ENCODE results near the gene GMFB.
A peak's percentile ranks its signal among the peaks of the same experiment; 100 is the strongest.
"Not testable (repeated sequence)": the region's sequence is repeated elsewhere in the genome, so short reads cannot be mapped to it uniquely, and the experiment has no call there.

Gene GMFB

DNA sequence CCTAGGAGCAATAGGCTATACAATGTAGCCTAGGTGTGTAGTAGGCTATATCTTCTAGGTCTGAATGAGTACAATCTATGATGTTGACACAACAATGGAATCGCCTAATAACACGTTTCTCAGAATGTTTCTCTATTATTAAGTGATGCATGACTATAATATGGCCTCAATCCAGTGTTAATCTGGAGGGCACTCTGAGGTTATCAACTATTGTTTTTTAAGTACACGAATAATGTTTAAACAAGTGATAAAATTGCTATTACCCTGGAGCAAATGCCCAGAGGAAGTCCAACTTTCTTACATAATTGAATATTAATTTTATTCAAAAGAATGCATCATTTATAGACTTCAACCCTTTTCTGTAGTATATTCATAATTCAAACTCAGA, 31.2 kb downstream of the GMFB start:
- no peak for DNase-seq

DNA sequence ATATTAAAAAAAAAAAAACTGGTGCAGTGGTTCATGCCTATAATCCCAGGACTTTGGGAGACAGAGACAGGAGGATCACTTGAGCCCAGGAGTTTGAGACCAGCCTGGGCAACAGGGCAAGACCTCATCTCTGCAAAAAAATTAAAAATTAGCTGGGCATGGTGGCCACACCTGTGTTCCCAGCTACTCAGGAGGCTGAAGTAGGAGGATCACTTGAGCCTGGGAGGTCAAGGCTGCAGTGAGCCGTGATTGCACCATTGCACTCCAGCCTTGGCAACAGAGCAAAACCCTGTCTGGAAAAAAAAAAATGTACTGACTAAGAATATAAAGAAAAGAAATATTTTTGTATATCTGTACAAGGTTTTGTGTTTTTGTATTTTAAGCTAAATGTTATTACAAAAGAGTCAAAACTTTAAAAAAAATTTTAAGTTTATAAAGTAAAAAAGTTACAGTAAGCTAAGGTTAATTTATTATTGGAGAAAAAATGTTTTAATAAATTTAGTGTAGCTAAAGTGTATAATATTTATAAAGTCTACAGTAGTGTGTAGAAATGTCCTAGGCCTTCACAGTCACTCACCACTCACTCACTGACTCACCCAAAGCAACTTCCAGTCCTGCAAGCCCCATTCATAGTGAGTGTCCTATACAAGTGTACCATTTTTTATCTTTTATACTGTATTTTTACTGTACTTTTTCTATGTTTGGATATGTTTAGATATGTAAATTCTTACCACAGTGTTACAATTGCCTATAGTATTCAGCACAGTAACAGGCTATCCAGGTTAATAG, 31.8 kb downstream of the GMFB start:
- DNase-seq: not testable (repeated sequence)

DNA sequence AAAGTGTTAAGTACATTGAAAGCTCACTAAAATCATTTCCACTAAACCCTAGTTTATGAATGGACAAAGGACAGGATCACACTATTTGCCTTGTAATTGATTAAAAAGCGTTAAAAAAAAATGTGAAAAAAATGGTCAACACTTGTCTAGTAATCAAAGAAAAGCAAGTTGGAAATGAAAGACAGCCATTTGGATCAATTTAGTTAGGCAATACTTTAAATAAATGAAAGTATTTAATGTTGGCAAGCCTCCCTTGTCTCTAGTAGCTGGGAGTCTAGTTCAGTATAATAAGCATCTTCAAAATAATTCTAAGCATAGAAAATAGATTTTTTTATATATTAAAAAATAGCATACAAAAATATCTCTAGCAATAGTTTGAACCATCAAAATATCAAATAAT, 33.4 kb downstream of the GMFB start:
- no peak for DNase-seq

DNA sequence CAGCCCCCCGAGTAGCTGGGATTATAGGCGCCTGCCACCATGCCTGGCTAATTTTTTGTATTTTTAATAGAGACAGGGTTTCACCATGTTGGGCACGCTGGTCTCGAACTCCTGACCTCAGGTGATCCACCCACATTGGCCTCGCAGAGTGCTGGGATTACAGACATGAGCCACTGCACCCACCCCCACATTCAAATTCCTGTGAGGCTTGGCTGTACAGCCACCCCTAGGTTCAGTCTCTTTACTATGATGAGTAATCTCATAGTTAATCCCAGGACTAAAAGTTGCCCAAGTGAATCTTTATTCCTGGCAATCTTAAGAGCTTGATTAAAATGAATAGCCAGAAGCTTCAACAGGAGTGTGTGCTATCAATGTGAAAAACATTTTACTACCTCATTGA, 34.8 kb downstream of the GMFB start:
- DNase-seq: not testable (repeated sequence)

DNA sequence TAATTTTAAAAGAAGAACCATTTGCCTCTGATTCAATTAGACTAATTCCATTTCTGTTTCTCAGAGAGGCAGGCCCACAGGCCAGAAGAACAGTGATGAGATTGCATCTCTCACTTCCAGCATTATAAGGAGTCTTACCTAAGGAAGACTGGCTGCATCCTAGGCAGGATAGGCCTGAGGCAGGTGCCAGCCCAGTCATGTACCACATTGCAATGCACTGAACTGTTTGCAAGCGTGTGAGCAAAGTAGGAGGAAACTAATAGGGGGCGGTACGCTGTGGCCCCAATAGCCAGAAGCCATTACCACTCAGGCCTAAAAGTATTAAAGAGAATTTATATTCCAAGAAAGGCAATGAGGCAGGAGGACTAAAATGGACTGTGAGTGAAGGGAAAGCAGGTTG, 35.5 kb downstream of the GMFB start:
- no peak for DNase-seq

DNA sequence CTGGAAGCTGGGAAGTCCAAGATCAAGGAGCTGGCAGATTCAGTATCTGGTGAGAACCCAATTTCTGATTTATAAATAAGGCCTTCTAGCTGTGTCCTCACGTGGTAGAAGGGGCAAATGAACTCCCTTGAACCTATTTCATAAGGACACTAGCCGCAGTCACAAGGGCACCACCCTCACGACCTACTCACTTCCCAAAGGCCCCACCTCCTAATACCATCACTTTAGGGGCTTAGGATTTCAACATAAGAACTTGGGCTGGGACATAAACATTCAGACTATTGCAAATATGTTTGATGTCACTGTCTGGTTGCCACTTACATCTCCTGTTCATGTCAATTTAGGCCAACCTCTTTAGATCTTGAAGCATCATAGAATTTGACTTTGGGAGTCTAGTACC, 36.8 kb downstream of the GMFB start:
- no peak for DNase-seq

DNA sequence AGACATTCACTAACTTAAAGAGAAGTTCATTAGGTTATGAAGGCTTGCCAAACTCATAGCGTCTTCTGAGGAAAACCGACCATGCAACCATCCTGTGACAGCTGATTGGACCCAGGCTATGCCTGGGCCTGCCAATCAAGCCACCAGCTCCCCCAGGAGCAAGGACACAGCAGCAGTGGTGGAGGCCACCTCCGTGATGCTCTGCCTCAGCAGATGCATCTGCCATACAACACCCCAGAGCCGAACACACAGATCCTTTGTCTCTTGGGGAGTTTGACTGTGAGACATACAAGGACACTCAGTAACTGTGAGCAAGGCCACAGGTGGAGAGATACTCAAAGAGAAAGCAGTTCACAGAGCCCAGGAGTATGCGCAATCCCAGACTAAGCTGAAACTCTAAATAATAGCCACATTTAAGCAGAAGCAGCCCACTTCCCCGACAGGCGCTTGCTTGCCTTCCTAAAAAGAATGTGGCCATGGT, 37.6 kb downstream of the GMFB start:
- DNase-seq: no peak

DNA sequence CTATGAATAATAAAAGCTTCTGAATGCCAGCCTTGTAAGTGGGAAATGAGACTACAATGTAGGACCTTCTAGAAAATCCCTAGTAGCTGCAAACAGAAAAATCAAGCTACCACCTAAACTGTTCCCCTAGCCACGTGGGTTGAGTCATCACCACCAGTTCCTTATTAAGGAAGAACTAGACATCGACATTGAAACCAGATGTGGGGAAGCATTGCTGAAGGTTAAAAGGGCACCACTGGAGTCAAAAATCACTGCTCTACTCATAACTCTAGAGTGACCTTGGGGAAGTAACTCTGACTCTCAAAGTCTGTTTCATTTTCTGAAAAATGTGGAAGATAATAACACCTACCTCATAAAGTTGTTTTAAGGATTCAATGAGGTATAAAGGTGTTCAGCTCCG, 38.2 kb downstream of the GMFB start:
- peak; percentile 30 for DNase-seq

DNA sequence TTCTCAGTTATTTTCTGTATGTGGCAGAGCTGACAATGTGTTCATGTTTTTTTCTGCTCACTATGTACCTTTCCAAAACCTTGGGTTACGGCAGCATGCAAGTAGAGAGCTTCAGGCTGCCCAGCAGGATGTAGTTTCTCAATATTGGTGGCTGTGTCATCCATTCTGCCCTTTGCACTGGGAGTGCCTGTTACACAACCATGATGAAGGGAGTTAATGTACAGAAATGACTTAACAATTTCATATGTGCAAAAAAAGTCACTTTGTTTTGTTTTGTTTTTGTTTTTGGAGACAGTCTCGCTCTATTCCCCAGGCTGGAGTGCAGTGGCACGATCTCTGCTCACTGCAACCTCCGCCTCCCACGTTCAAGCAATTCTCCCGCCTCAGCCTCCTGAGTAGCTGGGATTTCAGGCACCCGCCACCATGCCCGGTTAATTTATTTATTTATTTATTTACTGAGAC, 41.5 kb downstream of the GMFB start:
- DNase-seq: no peak

DNA sequence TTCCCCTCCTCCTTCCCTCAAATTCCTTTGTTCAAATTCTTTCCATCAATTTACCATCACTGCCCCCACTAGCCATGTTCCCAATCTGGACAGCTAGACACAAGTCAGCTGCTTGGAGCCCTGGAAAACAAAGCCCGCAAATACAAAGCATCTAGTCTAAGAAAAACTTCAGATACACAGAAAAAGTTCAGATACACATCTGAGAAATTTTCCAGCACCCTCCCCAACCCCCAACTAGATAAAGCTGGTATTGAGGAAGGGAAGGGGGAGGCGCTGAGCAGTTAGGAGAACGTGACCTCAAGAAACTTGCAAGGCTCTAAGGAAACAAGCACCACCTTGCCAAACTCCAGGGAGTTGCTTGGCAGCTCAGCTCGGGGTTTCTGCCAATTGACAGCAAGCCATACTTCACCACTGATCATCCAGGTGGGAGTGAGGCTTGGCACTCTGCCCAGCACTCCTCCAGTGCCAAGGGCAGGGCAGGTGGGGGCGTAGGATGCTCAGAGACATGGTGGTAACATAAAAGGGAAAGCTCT, 42.6 kb downstream of the GMFB start:
- DNase-seq: peak; percentile 56

DNA sequence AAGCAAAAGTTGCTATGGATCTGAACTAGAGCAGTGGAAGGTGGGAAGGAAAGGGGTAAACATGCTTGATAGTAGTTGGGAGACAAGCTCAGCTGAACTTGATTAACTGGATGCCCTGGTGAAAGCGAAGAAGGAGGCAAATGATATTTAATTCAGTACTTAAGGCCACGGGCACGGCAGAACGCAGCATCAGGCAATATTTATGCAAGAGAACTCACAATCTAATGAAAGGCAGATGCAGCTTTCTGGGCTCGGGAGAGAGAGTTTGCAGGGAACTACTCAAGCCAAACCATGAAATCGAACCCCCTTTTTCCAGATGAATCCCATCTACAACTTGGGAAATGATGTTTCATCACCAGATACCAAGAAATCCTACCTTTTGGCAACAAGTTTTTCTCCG, 44.1 kb downstream of the GMFB start:
- no peak for DNase-seq

DNA sequence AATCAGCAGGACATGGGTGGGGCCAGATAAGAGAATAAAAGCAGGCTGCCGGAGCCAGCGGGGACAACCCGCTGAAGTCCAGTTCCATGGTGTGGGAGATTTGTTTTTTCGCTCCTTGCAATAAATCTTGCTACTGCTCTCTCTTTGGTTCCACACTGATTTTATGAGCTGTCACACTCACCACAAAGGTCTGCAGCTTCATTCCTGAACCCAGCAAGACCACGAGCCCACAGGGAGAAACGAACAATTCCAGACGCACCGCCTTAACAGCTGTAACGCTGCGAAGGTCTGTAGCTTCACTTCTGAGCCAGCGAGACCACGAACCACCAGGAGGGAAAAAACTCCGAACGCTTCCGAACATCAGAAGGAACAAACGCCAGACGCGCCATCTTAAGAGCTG, 44.8 kb downstream of the GMFB start:
- DNase-seq: no peak

DNA sequence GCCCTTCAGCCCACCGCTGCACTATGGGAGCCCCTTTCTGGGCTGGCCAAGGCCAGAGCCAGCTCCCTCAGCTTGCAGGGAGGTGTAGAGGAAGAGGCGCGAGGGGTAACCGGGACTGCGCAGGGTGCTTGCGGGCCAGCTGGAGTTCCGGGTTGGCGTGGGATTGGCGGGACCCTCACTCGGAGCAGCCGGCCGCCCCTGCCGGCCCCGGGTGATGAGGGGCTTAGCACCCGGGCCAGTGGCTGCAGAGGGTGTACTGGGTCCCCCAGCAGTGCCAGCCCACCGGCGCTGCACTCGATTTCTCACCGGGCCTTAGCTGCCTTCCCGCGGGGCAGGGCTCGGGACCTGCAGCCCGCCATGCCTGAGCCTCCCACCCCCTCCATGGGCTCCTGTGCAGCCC, 45.8 kb downstream of the GMFB start:
- not testable (repeated sequence) for DNase-seq

DNA sequence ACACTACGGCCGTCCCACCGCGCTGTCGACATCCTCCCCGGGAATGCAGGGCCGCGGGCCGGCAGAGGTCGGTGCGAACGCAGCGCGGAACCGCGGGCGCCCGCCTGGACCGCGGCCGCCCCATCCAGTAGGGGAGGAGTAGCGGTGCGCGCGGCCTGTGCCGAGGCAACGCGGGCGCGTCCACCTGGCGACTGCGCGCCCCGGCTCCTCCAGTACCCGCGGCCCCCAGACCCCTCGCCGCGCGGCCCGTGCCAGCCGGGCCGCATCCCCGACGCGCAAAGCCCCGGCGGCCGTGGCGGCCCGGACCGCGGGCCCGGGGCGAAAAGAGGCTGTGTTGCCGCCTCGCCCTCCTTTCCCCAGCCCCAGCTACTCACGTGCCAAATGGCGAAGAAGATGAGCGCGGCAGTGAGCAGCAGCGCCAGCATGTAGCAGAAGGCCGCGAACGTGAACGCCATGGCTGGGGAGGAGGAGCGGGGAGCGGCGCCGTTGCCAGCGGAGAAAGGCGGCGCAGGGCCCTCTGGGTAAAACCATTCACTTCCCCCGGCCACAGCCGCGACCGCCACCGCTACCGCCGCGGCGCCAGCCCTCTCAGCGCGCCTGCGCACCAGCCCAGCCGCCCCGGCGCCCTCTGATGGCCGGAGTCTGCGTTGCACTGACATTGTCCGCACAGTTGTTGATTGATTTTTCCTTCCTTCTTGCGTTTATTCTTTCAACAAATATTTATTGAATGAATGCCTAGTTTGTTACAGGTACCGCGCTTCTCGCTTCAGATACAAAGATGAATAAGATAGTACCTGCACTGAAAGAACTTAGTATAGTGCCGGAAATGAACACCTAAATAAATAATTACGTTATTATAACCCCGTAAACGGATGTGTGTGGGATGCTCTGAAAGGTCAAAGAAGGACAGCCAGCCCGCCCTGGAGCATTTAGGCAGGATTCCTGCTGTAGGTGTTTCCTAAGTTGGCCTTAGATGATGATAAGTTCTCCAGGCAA, 47.6 kb downstream of the GMFB start, which contains the start of gene CNIH1:
TSS of gene CNIH1 (minus strand) at position 502 of the 996 bp plus-strand sequence. CDS start at position 455, 47 bp downstream.
- peak; percentile 90 for DNase-seq

DNA sequence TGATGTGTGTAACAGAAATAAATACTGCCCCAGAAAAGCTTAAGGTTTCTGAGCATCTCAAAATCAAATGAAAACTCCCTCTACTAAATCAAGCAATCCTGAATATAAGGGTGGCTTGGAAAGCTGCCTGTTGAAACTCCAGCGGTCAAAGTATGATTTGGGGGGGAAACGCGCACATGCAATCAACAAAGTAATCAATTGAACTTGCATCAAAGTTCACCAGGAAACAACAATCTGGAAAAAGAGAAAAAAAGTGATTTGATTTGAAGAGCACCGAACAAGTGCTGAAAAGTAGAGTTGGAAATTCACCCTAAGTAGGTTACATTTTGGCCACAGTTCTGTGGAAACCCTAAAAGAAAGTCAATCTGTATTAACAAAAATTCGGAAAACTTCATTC, 48.3 kb downstream of the GMFB start:
- peak; percentile 34 for DNase-seq

DNA sequence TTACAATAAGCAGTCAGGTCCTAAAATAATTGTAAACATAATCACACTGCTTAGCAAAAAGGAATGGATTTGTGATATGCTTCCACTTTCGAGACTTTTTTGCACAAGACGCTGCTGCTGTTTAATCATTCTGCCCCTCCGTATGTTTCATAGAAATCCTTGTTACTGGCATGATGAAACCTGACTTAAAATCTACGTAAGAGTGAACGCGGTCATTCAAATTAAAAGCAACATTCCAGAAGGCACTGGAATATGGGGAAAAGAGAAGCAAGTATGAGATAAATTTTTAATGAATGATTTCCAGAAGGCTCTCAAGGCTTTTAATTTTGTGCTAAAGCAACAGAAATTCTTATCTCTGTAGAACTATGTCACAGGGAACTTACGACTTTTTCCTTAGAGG, 48.7 kb downstream of the GMFB start:
- peak; percentile 36 for DNase-seq

DNA sequence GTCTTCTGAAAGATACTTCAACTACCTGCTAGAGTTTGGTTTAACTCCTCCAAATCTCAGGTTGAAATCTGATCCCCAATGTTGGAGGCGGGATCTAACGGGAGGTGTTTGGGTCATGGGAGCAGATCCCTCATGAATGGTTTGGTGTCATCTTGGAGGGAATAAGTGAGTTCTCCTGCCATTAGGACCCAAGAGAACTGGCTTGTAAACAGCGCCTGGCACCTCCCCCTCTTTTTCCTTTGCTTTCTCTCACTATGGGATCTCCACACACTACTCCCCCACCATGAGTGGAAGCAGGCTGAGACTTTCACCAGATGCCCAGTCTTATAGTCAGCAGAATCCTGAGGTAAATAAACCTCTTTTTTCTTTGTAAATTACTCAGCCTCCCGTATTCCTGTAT, 50.1 kb downstream of the GMFB start:
- no peak for DNase-seq

DNA sequence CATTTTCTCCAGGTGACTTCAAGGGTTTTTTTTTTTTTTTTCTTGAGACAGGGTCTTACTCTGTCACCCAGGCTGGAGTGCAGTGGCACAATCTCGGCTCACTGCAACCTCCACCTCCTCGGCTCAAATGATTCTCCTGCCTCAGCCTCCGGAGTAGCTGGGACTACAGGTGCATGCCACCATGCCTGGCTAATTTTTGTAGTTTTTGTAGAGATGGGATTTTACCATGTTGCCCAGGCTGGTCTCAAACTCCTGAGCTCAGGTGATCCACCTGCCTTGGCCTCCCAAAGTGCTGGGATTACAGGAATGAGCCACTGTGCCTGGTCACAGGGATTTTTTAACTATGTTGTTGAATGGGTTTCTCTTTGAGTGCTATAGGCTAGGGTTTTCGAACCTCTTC, 50.8 kb downstream of the GMFB start:
- DNase-seq: not testable (repeated sequence)

DNA sequence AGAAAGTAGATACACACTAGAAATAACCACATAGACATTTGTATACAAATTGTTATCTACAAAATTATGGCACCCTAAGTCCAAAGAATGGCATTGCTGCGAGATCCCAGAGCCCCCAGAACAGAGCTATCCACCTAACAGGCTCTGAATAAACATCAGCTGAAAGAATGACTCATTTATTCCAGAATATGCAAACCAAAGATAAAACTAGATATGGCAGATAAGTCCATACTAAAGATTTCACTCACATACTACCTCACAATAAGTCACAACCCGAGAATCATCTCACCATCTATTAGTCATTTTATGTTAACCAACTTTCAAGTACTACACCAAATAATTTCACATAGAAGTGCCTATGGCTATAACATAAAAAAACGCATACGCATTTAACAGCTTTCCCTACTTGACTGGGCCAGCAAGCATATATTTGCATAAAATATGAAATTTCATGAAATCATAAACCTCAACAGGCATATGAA, 53.2 kb downstream of the GMFB start:
- DNase-seq: peak; percentile 61

DNA sequence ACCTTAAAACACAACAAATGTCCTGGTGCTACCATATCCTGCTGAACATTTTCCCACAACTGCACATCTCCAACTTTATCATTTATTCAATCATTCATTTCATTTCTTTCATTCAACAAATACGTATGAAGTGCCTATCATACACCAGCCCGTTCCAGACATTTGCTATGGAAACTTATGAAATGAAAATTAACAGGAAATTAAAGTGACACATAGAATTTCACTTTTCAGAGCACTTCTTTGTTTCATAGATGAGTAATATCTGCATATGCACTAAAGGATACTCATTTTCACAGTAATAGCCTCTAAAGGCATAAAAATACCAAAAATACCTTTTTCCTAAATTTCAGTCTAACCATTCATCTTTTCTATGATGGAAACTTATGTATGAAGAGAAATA, 60.3 kb downstream of the GMFB start:
- DNase-seq: no peak

DNA sequence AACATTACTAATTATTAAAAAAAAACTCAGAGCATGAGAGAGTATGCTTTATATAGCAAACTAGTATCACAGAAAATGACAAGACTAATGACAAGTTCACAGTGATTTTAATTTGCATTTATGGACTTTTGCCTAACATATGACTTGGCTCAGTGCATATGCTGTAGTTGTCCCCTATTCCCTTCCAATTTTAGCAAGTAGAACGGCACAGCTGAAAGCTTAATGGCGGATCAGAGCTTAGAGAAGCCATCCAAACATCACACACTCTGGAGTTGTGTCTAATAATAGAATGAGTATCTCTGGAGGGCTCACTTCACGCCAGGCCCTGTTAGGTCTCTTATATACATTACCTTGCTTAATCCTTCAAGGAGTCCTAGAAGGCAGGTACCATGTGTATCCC, 60.9 kb downstream of the GMFB start:
- DNase-seq: no peak

DNA sequence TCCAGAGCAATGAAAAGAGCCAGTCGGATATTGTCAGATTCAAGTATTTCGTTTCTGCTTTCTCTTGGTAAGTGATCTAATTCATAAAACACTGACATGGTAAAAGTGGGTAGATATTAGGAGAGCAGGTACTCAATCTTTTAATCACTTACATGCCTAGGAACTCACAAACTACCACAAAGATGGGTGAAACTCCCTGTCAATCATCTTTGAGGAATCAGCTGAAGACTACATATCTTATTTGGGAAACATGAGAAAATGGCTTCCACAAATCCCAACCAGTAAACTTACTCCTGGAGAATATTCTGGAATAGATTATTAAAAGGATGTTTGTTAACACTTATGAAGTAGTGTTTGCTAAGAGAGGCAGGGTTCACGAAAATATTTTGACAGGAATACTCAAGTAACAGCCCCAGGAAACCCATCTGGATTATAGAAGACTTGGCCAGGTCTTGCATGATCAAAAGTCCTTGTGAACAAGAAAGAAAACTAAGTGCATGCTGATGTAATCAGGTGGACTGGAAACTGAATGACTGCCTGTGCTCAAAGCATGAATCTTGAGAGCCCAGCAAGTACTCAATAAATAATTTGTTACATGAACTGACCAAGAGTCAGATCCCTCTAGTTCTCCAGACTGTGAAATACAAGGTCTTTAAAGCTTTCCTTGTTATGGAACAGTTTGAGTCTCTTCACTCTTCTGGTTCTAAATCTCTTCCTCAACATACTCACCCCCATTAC, 63.1 kb downstream of the GMFB start:
- no peak for DNase-seq

Data from OCI-M1 (cell line).